Measurements from ENCODE around the gene PAX8.

PAX8 gene

GRCh38 chr2:113248997-113249770 lies 29.5 kb downstream of the PAX8 start:
- Histone ChIP-seq H4K20me1 (ENCODE audit: low read depth, low read length) (no peaks in the 10 kb centered on the region), H3K9me3 (ENCODE audit: insufficient read depth, low read length) (no peaks in the 10 kb centered on the region), H3K36me3 (ENCODE audit: low read length) (no peaks in the 10 kb centered on the region), H3K79me2 (ENCODE audit: insufficient read depth, low read length) (no peaks in the 10 kb centered on the region), H3K27me3 (ENCODE audit: low read length) (no peaks in the 10 kb centered on the region), H3K9me2 (replicated peaks; ENCODE audit: insufficient read depth, low read length) (no peaks in the 10 kb centered on the region), H3F3A (ENCODE audit: insufficient read depth) (no peaks in the 10 kb centered on the region), H3K4me3 (ENCODE audit: insufficient read depth, low read length, poor library complexity, severe bottlenecking) (no peak overlapping the region), H2AFZ (ENCODE audit: low read depth, low read length, severe bottlenecking) (no peak overlapping the region), H3K9ac (ENCODE audit: low read length) (no peak overlapping the region), H3K27ac (ENCODE audit: low read depth, low read length) (no peak overlapping the region), H3K4me2 (ENCODE audit: low read depth, low read length, poor library complexity, severe bottlenecking) (no peak overlapping the region)
- TF ChIP-seq EZH2phosphoT487 (conservative IDR thresholded peaks at IDR 0.05; ENCODE audit: low read length) = no peak
- peak; percentile 94 for TF ChIP-seq CTCF (IDR thresholded peaks at IDR 0.05; ENCODE audit: insufficient read depth, low read length, poor library complexity, severe bottlenecking)

- Histone ChIP-seq H3F3A (ENCODE audit: insufficient read depth) (no peaks in the 10 kb centered on the region), H3K4me2 (ENCODE audit: low read depth, low read length, poor library complexity, severe bottlenecking) (no peak overlapping the region), H3K9ac (ENCODE audit: low read length) (no peak overlapping the region), H3K36me3 (ENCODE audit: low read length) (no peaks in the 10 kb centered on the region), H3K9me2 (replicated peaks; ENCODE audit: insufficient read depth, low read length) (no peaks in the 10 kb centered on the region), H3K9me3 (ENCODE audit: insufficient read depth, low read length) (no peaks in the 10 kb centered on the region), H3K27me3 (ENCODE audit: low read length) (no peaks in the 10 kb centered on the region), H2AFZ (ENCODE audit: low read depth, low read length, severe bottlenecking) (no peak overlapping the region), H4K20me1 (ENCODE audit: low read depth, low read length) (no peaks in the 10 kb centered on the region), H3K27ac (ENCODE audit: low read depth, low read length) (no peak overlapping the region), H3K79me2 (ENCODE audit: insufficient read depth, low read length) (no peaks in the 10 kb centered on the region), H3K4me3 (ENCODE audit: insufficient read depth, low read length, poor library complexity, severe bottlenecking) (no peak overlapping the region)
- TF ChIP-seq CTCF (IDR thresholded peaks at IDR 0.05; ENCODE audit: insufficient read depth, low read length, poor library complexity, severe bottlenecking) (no peak), EZH2phosphoT487 (conservative IDR thresholded peaks at IDR 0.05; ENCODE audit: low read length) (no peak)
Measured at GRCh38 chr2:113246606-113247005, 32.1 kb downstream of the PAX8 start.

- Histone ChIP-seq H4K20me1 (ENCODE audit: low read depth, low read length) (no peaks in the 10 kb centered on the region; the same call in 1 of the 2 replicates), H3K4me3 (ENCODE audit: insufficient read depth, low read length, poor library complexity, severe bottlenecking) (no peak overlapping the region), H3K9me3 (ENCODE audit: insufficient read depth, low read length) (no peaks in the 10 kb centered on the region), H2AFZ (ENCODE audit: low read depth, low read length, severe bottlenecking) (no peak overlapping the region), H3K79me2 (ENCODE audit: insufficient read depth, low read length) (no peaks in the 10 kb centered on the region), H3F3A (ENCODE audit: insufficient read depth) (no peaks in the 10 kb centered on the region), H3K9ac (ENCODE audit: low read length) (no peak overlapping the region), H3K36me3 (ENCODE audit: low read length) (no peaks in the 10 kb centered on the region), H3K27me3 (ENCODE audit: low read length) (no peaks in the 10 kb centered on the region), H3K4me2 (ENCODE audit: low read depth, low read length, poor library complexity, severe bottlenecking) (no peak overlapping the region), H3K27ac (ENCODE audit: low read depth, low read length) (no peak overlapping the region), H3K9me2 (replicated peaks; ENCODE audit: insufficient read depth, low read length) (no peaks in the 10 kb centered on the region)
- TF ChIP-seq CTCF (IDR thresholded peaks at IDR 0.05; ENCODE audit: insufficient read depth, low read length, poor library complexity, severe bottlenecking) (no peak), EZH2phosphoT487 (conservative IDR thresholded peaks at IDR 0.05; ENCODE audit: low read length) (no peak)
Measured at GRCh38 chr2:113245276-113245711, 33.4 kb downstream of the PAX8 start.
